PC-9 (cell line): ENCODE results near the gene C4orf36.

ENCODE experiments used
- EZH2 ChIP-seq: fragments of 200-600 bp; sonication (generic); IDR thresholded peaks from 2 replicates; pipeline ENCODE4 v1.8.0; 2017; ENCODE audit warnings: antibody characterized with exemption, low read depth
- TF ChIP-seq, protein P1 (sequence below): fragments of 200-600 bp; sonication (generic); conservative IDR thresholded peaks from 2 replicates; pipeline ENCODE4 v1.6.1; 2017; ENCODE audit warnings: mixed run types, antibody characterized with exemption, mild to moderate bottlenecking, moderate library complexity

DNA sequence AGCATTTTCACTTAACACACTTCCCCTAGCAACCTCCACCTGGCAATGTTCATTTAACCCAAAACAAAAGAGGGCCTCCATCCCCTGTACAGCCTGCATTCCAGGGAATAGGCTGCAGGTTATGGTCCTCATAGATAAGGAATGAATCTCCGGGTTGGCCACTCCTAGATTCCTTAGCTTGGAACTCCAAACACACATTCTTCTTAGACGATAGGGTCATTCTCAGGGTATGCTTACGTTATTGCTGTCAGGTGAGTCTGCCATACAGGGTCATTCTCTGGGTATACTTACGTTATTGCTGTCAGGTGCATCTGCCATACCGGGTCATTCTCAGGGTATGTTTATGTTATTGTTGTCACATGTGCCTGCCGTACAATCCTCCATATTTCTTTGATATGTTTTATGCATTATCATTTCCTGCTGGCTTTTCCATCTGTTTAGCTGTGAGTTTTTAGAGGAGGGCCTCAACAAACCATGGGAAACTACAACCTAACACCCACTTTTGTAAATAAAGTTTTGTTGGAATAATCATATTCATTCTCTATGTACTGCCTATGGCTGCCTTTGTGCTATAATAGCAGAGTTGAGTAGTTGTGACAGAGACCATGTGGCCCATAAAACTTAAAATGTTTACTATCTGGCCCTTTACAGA, 34.3 kb upstream of the C4orf36 start:
- TF ChIP-seq, protein P1, sequence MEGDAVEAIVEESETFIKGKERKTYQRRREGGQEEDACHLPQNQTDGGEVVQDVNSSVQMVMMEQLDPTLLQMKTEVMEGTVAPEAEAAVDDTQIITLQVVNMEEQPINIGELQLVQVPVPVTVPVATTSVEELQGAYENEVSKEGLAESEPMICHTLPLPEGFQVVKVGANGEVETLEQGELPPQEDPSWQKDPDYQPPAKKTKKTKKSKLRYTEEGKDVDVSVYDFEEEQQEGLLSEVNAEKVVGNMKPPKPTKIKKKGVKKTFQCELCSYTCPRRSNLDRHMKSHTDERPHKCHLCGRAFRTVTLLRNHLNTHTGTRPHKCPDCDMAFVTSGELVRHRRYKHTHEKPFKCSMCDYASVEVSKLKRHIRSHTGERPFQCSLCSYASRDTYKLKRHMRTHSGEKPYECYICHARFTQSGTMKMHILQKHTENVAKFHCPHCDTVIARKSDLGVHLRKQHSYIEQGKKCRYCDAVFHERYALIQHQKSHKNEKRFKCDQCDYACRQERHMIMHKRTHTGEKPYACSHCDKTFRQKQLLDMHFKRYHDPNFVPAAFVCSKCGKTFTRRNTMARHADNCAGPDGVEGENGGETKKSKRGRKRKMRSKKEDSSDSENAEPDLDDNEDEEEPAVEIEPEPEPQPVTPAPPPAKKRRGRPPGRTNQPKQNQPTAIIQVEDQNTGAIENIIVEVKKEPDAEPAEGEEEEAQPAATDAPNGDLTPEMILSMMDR: no peak
- TF ChIP-seq EZH2: no peak
